AG08396 (cell line): ENCODE measurements around the gene VPS18.
"Not testable (repeated sequence)": the region's sequence is repeated elsewhere in the genome, so short reads cannot be mapped to it uniquely, and the experiment has no call there.

Experiments used
- DNase-seq: peaks from one replicate; pipeline ENCODE4 v3.0.0; 2012; ENCODE audit warnings: low spot score, mixed read lengths

VPS18 gene, protein sequence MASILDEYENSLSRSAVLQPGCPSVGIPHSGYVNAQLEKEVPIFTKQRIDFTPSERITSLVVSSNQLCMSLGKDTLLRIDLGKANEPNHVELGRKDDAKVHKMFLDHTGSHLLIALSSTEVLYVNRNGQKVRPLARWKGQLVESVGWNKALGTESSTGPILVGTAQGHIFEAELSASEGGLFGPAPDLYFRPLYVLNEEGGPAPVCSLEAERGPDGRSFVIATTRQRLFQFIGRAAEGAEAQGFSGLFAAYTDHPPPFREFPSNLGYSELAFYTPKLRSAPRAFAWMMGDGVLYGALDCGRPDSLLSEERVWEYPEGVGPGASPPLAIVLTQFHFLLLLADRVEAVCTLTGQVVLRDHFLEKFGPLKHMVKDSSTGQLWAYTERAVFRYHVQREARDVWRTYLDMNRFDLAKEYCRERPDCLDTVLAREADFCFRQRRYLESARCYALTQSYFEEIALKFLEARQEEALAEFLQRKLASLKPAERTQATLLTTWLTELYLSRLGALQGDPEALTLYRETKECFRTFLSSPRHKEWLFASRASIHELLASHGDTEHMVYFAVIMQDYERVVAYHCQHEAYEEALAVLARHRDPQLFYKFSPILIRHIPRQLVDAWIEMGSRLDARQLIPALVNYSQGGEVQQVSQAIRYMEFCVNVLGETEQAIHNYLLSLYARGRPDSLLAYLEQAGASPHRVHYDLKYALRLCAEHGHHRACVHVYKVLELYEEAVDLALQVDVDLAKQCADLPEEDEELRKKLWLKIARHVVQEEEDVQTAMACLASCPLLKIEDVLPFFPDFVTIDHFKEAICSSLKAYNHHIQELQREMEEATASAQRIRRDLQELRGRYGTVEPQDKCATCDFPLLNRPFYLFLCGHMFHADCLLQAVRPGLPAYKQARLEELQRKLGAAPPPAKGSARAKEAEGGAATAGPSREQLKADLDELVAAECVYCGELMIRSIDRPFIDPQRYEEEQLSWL

GRCh38 chr15:40893733-40894680 lies at the start of gene VPS18:
Gene VPS18 (plus strand): TSS chr15:40894450. CDS start chr15:40894769, 319 bp downstream.
- DNase-seq = peak; percentile 96

- peak; percentile 40 for DNase-seq
Observed at GRCh38 chr15:40844696-40845030, 49.6 kb upstream of the VPS18 start.

- DNase-seq = no peak
Observed at GRCh38 chr15:40845036-40845435, 49.2 kb upstream of the VPS18 start.

GRCh38 chr15:40845511-40846284 lies 48.6 kb upstream of the VPS18 start:
- DNase-seq = no peak

GRCh38 chr15:40846841-40847222 lies 47.4 kb upstream of the VPS18 start:
- DNase-seq = no peak

- DNase-seq = no peak
Observed at GRCh38 chr15:40847223-40847961, 46.9 kb upstream of the VPS18 start.

- DNase-seq = no peak
Observed at GRCh38 chr15:40850576-40851112, 43.6 kb upstream of the VPS18 start.

DNA sequence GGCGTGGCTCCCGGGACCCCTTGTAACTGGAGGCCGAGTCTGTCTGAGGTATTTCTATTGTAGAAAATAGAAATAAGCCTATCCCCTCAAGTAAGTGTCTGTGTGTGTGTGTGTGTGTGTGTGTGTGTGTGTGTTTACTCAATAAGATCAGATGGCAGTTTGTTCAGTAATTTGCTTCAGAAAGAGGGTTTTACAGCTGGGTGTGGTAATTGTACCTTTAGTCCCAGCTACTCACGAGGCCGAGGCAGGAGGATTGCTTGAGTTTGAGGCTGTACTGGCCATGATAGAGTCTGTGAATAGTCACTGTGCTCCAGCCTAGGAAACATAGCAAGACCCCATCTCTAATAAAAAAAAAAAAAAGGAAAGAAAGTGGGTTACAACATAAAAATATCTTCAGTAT lies 41.7 kb upstream of the VPS18 start:
- no peak for DNase-seq

GRCh38 chr15:40853241-40853890 lies 40.9 kb upstream of the VPS18 start:
- no peak for DNase-seq

GRCh38 chr15:40854161-40854560 lies 40.1 kb upstream of the VPS18 start:
- no peak for DNase-seq

DNA sequence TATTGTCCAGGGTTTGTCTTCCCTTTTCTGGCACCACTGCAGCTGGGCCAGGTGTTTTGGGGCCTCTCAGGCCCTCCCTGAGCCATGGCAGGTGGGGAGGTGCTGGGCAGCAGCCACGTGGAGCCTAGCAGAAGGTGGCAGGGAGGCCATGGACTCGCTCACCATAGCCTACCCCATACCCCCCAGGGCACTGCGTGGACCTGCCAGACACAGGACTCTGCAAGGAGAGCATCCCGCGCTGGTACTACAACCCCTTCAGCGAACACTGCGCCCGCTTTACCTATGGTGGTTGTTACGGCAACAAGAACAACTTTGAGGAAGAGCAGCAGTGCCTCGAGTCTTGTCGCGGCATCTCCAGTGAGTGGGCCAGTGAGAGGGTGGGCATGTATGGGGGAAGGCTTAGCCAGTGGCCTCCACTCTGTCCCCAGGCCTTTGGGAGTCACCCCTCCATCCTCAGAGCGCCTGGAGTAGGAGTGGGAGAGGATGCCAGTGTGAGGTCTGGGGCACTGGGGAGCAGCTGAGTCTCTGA lies 38.5 kb upstream of the VPS18 start:
- DNase-seq = no peak

DNA sequence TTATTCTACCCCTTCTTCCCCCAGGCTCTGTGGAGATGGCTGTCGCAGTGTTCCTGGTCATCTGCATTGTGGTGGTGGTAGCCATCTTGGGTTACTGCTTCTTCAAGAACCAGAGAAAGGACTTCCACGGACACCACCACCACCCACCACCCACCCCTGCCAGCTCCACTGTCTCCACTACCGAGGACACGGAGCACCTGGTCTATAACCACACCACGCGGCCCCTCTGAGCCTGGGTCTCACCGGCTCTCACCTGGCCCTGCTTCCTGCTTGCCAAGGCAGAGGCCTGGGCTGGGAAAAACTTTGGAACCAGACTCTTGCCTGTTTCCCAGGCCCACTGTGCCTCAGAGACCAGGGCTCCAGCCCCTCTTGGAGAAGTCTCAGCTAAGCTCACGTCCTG lies 37.5 kb upstream of the VPS18 start:
- no peak for DNase-seq

DNA sequence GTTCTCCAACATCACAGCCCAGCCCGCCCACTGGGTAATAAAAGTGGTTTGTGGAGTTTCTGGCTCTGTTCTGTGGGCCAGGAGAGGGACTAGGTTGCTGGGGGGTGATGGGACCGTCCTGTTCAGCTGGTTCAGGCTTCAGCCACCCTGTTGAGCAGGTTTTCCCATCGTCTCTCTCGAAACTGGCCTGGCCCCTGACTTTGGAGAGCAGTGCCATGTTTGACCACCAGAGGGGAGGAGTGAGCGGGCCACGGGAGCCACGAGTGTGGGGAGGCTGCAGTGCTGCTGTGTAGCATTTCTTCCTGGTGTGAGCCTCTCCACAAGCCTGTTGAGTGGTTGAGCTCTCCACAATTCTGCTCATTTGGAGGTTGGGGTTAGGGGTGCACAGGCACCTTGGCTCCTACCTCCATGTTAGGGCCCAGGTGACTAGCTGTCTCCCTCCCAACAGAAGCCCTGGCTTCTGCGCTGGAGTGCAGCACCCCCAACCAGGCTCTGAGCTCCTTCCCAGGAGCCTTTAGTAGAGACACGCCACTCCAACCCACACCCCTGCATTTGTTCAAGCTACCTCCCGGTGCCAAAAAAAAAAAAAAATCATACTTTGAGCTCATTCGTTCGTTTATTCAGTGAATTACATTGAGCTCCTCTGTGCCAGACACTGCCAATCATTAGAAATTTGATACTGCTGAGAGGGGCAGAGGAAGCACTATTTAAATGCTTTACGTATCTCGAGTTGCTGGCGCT lies 36.5 kb upstream of the VPS18 start:
- peak; percentile 91 for DNase-seq

- no peak for DNase-seq
Observed at GRCh38 chr15:40858706-40859105, 35.5 kb upstream of the VPS18 start.

DNA sequence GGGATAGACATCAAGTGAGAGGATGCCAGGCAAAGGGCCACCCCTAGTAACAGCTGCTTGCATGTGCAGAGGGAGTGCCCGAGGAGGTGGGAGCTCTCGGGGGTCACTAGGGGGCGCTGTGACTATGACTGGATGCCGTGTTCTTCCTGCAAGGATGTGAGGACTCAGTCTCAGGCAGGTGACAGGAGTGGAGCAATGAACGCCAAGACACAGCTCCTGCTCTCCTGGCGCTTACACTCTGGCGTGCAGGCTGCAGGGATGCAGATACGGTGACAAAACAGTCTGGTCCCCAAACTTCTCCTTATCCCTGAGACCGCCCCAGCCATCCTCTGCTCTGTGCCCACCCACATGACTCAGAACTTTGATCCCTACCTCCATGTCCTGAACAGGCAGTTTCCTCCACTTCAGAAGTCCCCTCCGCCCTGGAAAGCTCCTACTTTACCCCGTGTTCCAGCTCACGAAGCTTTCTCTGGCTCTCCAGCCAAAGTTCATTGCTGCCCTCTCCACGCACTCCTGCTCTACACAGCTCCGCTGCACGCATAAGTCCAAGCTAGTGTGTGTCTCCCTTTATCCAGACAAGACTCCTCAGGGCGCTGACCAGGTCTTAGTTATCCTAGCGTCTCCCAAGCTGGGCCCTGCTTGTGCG lies 34.9 kb upstream of the VPS18 start:
- DNase-seq = peak; percentile 81

- DNase-seq = not testable (repeated sequence)
Observed at GRCh38 chr15:40861147-40861546, 33.1 kb upstream of the VPS18 start.

- DNase-seq = no peak
Observed at GRCh38 chr15:40863660-40864270, 30.5 kb upstream of the VPS18 start.

GRCh38 chr15:40867199-40867598 lies 27.1 kb upstream of the VPS18 start:
- no peak for DNase-seq
